AG04449 (cell line): ENCODE measurements around the gene PRPF40B.

ENCODE experiments used
- CTCF ChIA-PET: fragments of 350-600 bp; formaldehyde crosslinking; extraction: SDS; loops from one replicate; lab custom pipeline; 2021; ENCODE audit warnings: antibody characterized with exemption; lab: Yijun Ruan, JAX
- POLR2A ChIA-PET: fragments of 400-600, 350-600 bp; formaldehyde crosslinking; extraction: SDS; loops from one replicate; lab custom pipeline; 2020; ENCODE audit warnings: antibody characterized with exemption, inconsistent platforms; lab: Yijun Ruan, JAX
- DNase-seq: peaks from one replicate; pipeline ENCODE4 v3.0.0-alpha.2; 2010; ENCODE audit warnings: low read depth, low spot score
- H3K4me3 ChIP-seq: 2 replicates; pipeline ENCODE4 v1.5.1; 2011; ENCODE audit warnings: low read depth, mild to moderate bottlenecking, control low read depth, low read length
- CTCF ChIP-seq: IDR thresholded peaks from one replicate; pipeline ENCODE4 v1.5.1; 2011; ENCODE audit warnings: mild to moderate bottlenecking, moderate library complexity, low read length, control low read depth, inconsistent platforms; ENCODE audit not compliant: insufficient read depth; ENCODE audit errors: missing control alignments

The PRPF40B gene

DNA sequence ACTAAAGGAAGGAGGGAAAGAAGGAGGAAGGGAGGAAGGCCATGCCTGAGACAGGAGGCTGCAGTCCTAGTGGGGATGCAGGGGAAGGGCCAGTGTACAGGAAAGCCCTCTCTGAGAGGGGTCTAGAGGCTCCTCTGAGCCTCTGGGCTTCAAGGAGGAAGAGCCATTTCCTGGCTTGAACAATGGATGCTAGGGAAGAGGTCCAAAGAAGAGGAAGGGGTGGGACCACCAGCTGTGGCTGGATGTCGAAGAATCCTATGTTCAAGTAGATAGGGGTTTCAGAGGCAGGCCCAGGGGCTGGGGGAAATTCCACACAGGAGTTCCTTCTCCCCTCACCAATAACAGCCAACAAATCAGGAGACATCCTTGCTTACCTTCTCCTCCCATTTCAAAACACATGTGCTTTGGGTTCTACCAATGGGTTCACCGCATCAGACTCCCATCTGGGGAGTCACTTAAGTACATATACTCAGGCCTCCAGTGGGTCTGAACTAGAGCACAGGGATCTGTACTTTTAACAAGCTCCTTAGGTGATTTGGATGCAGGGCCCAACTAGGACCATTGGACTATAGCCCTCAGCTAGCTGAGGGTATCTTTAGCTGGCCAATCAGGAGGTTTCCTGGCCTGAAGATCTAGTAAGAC lies 32.4 kb downstream of the PRPF40B start:
- TF ChIP-seq CTCF = no peak
- ChIA-PET POLR2A (interaction anchor here (1.2 kb wide), 1 partner anchor 43 kb away, joined by 3 read pairs; no protein-coding TSS in a partner anchor), CTCF (interaction anchor here (0.8 to 23.1 kb wide), 9 partner anchors 8 to 85 kb away, joined by 3 to 766 read pairs (median 4); partner anchors contain the start of genes FMNL3 and TMBIM6)
- no peak for DNase-seq
- H3K4me3 ChIP-seq = no peak overlapping the region

- no peak overlapping the region for H3K4me3 ChIP-seq
- ChIA-PET CTCF (interaction anchor here (0.9 to 22.5 kb wide), 5 partner anchors 14 to 45 kb away, joined by 3 to 300 read pairs (median 4); no protein-coding TSS in a partner anchor), POLR2A (no interaction called here)
- DNase-seq = no peak
- no peak for TF ChIP-seq CTCF
These were observed 34.9 kb downstream of the PRPF40B start for GRCh38 chr12:49658276-49658675.

- no peak for TF ChIP-seq CTCF
- POLR2A ChIA-PET = no interaction called here
- no peak overlapping the region for H3K4me3 ChIP-seq
- CTCF ChIA-PET = interaction anchor here (0.9 to 7.5 kb wide), 5 partner anchors 11 to 48 kb away, joined by 3 to 71 read pairs (median 5); partner anchors contain the start of gene FMNL3
- DNase-seq = no peak
These were observed 36.4 kb downstream of the PRPF40B start for GRCh38 chr12:49659753-49660152.

DNA sequence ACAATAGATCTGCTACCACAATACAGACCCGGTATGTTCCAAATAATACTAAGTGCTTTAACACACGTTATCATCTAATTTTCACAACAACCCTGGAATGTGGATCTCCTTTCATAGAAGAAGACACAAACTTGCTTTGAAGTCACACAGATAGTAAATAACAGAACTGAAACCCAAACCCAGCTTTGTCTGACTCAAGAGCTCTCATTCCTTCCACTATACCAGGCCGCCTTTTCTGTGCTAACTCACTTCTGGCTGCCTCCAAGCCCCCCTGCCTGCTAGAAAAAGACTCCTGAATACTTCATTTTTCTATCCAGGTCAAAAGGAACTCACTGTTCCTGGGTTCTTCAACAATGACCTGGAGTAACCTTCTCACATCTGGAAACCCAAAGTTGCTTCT lies 37.8 kb downstream of the PRPF40B start:
- CTCF ChIA-PET = interaction anchor here (1.2 to 7.5 kb wide), 3 partner anchors 12 to 46 kb away, joined by 5 to 71 read pairs (median 15); partner anchors contain the start of gene FMNL3
- POLR2A ChIA-PET = no interaction called here

GRCh38 chr12:49661746-49662145 lies 38.4 kb downstream of the PRPF40B start:
- POLR2A ChIA-PET = no interaction called here
- DNase-seq = no peak
- no peak overlapping the region for H3K4me3 ChIP-seq
- no peak for TF ChIP-seq CTCF
- CTCF ChIA-PET = interaction anchor here (2.1 to 7.5 kb wide), 4 partner anchors 14 to 46 kb away, joined by 9 to 71 read pairs (median 18); partner anchors contain the start of gene FMNL3

More for the DNA sequence above, 37.8 kb downstream of the PRPF40B start:
- TF ChIP-seq CTCF = no peak
- no peak for DNase-seq
- no peak overlapping the region for H3K4me3 ChIP-seq

- ChIA-PET POLR2A (interaction anchor here (0.6 to 1.6 kb wide), 8 partner anchors 8 to 78 kb away, joined by 3 to 9 read pairs (median 3); partner anchors contain the start of gene TMBIM6), CTCF (interaction anchor here (0.7 to 7.5 kb wide), 14 partner anchors 9 to 110 kb away, joined by 3 to 71 read pairs (median 6); partner anchors contain the start of genes FMNL3 and TMBIM6)
- no peak for DNase-seq
- no peak overlapping the region for H3K4me3 ChIP-seq
- TF ChIP-seq CTCF = no peak
These were observed 39.9 kb downstream of the PRPF40B start for GRCh38 chr12:49662998-49663843.
